Colonic mucosa (tissue), 4 donors: Measurements from ENCODE around the gene GDPD5. TPM values are rescaled to one million over a fixed set of nuclear protein-coding genes. Genes with fewer than 3 reads are reported as not detected.

Source experiments
- DNase-seq: peaks from one replicate; pipeline ENCODE4 v3.0.0-alpha.2; 2020
- H3K27ac ChIP-seq: fragments of 200-600 bp; one replicate; pipeline ENCODE4 v1.8.0; 2021
- H3K27me3 ChIP-seq: fragments of 200-600 bp; one replicate; pipeline ENCODE4 v1.8.0; 2021
- H3K36me3 ChIP-seq: fragments of 200-600 bp; one replicate; pipeline ENCODE4 v1.8.0; 2021
- H3K4me1 ChIP-seq: fragments of 200-600 bp; one replicate; pipeline ENCODE4 v1.8.0; 2021; ENCODE audit warnings: mild to moderate bottlenecking
- H3K4me3 ChIP-seq: fragments of 200-600 bp; one replicate; pipeline ENCODE4 v1.8.0; 2021
- H3K9ac ChIP-seq, 2 donors: one replicate each; pipeline ENCODE4 v1.7.0; 2013; ENCODE audit warnings: control low read depth in 2 of 2, low read depth in 2 of 2, low read length in 2 of 2
- H3K9me3 ChIP-seq: fragments of 200-600 bp; one replicate; pipeline ENCODE4 v1.8.0; 2021
- intact Hi-C: fragments of 100-400 bp; cut with DNase I; formaldehyde crosslinking; loops from one replicate; pipeline ENCODE4 v1.14.1; 2022
- total RNA-seq, 2 donors: library from RNA; stranded (reverse); fragmentation: NEBNext Ultra II Directional in 1 of 2; extraction: Animal tissue kit (Norgen Biotek cat#: 25700) in 1 of 2; gene quantifications; one replicate each; pipeline ENCODE4 v1.2.1, GENCODE V29; 2021
- TF ChIP-seq, protein P1 (sequence below): fragments of 200-600 bp; IDR thresholded peaks from one replicate; pipeline ENCODE4 v1.8.0; 2022; ENCODE audit warnings: antibody characterized with exemption, mild to moderate bottlenecking
- donor health status: healthy.
- donor health status: DM: no; HTN: no; CAD: no.
- donor health status: DM: no; HTN: no; CAD: no.

The GDPD5 gene, protein sequence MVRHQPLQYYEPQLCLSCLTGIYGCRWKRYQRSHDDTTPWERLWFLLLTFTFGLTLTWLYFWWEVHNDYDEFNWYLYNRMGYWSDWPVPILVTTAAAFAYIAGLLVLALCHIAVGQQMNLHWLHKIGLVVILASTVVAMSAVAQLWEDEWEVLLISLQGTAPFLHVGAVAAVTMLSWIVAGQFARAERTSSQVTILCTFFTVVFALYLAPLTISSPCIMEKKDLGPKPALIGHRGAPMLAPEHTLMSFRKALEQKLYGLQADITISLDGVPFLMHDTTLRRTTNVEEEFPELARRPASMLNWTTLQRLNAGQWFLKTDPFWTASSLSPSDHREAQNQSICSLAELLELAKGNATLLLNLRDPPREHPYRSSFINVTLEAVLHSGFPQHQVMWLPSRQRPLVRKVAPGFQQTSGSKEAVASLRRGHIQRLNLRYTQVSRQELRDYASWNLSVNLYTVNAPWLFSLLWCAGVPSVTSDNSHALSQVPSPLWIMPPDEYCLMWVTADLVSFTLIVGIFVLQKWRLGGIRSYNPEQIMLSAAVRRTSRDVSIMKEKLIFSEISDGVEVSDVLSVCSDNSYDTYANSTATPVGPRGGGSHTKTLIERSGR
- total RNA-seq = 1 to 10 TPM; 2.6 to 4.1 TPM

DNA sequence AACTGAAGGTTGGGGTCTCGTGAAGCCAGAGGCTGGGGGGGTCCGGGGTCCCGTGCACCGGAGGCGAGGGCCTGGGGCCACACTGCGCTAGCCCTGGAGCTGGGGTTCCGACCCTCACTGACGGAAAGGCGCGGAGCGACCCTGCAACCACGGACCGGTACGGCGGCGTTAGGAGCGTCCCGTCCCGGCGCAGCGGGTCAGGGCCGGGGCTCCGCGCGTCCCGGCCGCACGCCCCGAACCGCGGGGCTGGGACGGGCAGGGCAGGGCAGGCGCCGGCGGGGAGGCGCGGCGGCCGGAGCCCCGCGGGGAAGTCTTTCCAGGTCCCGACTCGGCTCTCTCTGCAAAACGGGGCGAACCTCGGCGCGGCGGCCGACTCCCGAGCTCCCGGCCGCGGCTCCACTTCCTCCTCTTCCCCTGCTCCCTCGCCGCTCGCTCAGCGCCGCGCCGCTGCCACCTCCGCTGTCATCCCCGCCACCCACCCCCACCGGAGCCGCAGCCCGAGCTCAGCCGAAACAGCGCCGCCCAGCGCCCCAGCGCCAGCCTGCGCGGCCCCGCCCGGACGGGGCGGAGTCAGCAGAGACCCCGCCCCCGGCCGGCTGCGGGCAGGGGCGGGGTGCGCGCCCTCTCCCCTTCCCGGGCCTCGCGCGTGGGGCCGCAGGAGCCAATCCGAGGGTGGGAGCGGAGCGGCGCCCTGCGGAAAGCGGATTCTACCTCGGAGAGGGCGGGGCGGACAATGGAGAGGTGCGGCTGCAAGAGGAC, at the start of gene GDPD5:
Gene GDPD5 (minus strand): TSS at position 509 of the 759 bp plus-strand sequence. CDS start 48,206 bp downstream, outside the sequence.
- TF ChIP-seq, protein P1, sequence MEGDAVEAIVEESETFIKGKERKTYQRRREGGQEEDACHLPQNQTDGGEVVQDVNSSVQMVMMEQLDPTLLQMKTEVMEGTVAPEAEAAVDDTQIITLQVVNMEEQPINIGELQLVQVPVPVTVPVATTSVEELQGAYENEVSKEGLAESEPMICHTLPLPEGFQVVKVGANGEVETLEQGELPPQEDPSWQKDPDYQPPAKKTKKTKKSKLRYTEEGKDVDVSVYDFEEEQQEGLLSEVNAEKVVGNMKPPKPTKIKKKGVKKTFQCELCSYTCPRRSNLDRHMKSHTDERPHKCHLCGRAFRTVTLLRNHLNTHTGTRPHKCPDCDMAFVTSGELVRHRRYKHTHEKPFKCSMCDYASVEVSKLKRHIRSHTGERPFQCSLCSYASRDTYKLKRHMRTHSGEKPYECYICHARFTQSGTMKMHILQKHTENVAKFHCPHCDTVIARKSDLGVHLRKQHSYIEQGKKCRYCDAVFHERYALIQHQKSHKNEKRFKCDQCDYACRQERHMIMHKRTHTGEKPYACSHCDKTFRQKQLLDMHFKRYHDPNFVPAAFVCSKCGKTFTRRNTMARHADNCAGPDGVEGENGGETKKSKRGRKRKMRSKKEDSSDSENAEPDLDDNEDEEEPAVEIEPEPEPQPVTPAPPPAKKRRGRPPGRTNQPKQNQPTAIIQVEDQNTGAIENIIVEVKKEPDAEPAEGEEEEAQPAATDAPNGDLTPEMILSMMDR = peak; percentile 20
- intact Hi-C loops = loop anchor here (10.0 kb wide), 1 partner anchor 251 kb away; no protein-coding TSS in a partner anchor
- no peak within 1 kb of the TSS for H3K27ac ChIP-seq
- no peaks in the 10 kb centered on the region for H3K9me3 ChIP-seq
- H3K4me3 ChIP-seq = peak within 1 kb of the TSS; percentile 56
- peaks cover 9% of the 10 kb centered on the region for H3K27me3 ChIP-seq
- peak within 1 kb of the TSS; percentile 51 to 83 for H3K9ac ChIP-seq
- H3K4me1 ChIP-seq = no peaks in the 10 kb centered on the region
- H3K36me3 ChIP-seq = no peaks in the 10 kb centered on the region
- peak; percentile 76 for DNase-seq

DNA sequence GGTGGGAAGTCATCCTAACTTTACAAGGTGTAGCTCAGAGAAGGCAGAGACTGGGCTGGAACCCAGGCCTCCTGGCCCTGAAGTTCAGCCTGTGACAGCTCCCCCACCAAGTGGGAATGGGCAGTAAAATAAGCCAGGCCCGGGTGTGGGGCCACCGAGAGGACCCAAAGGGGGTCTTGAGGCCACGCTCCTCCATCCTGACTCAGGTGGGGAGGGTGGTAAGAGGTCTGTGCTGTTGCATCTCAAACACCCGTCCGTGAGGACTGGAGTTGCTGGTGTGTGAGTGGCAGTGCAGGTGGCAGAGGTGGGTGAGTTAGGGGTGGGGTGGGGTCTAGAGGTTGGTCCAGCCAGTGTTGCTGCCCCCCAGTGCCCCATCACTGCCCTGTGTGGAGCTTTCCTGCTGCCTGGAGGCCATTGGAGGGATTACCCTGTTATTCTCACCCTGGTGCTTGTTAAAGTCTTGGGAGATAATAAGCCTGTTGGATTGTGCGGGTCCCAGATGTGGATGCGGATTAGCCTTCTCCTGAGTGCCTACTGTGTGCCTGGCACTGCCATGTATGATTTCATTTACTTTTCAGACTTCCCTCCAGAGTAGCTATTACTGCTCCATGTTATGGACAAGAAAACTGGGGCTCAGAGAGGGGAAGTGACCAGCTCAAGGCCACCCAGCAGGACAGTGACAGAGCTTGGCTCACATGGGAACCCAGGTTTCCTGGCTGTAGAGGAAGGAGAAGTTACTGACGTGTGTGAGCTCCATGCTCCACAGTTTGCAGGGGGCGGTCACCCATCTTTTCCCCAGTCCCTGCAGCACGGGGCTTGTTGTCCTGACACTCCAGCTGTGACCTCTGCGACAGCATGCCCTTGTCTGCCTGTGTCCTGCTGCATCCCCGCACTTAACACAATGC, 49.2 kb upstream of the GDPD5 start:
- H3K9ac ChIP-seq = no peak overlapping the region
- TF ChIP-seq, protein P1 = no peak

DNA sequence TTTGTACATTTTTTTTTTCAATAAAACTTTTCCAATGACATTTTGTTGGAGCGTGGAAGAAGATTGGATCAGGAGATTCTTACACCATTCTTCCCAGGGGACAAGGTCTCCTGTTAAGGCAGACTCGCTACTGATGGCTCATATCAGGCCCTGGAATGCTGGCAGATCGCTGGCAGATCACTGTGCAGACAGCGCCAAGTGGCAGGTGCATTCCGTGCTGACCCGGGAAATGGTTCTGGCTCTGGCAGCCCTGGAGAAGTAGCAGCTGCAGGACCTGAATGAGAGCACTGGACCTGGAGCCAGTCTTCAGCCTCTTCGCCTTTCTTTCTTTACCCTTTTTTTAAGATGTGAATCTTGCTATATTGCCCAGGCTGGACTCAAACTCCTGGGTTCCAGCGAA, 47.0 kb upstream of the GDPD5 start:
- H3K4me3 ChIP-seq = no peak overlapping the region
- no peak overlapping the region for H3K27ac ChIP-seq
- no peak overlapping the region for H3K9ac ChIP-seq
- peaks cover 3% of the 10 kb centered on the region for H3K4me1 ChIP-seq
- H3K27me3 ChIP-seq = no peaks in the 10 kb centered on the region
- TF ChIP-seq, protein P1 = no peak
- DNase-seq = no peak
- no peaks in the 10 kb centered on the region for H3K36me3 ChIP-seq
- no peaks in the 10 kb centered on the region for H3K9me3 ChIP-seq
- intact Hi-C loops = no loop called here

More for the DNA sequence above, 49.2 kb upstream of the GDPD5 start:
- no peak for DNase-seq
- Histone ChIP-seq H3K27me3 (no peaks in the 10 kb centered on the region), H3K4me1 (peaks cover 3% of the 10 kb centered on the region), H3K9me3 (no peaks in the 10 kb centered on the region), H3K27ac (no peak overlapping the region), H3K36me3 (no peaks in the 10 kb centered on the region), H3K4me3 (no peak overlapping the region)
- intact Hi-C loops = no loop called here

DNA sequence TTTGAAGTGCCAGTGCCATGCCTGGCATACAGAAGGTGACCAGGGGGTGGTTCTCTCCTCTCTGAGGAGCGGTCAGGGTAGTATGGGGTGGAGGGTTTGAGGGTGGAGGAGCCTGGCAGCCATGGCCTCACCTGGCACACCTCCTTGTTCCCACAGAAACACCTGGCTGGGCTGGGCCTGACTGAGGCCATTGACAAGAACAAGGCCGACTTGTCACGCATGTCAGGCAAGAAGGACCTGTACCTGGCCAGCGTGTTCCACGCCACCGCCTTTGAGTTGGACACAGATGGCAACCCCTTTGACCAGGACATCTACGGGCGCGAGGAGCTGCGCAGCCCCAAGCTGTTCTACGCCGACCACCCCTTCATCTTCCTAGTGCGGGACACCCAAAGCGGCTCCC, 45.9 kb upstream of the GDPD5 start:
- H3K27me3 ChIP-seq = no peaks in the 10 kb centered on the region
- H3K9ac ChIP-seq = no peak overlapping the region
- no peaks in the 10 kb centered on the region for H3K4me1 ChIP-seq
- H3K27ac ChIP-seq = no peak overlapping the region
- intact Hi-C loops = no loop called here
- H3K36me3 ChIP-seq = no peaks in the 10 kb centered on the region
- H3K9me3 ChIP-seq = no peaks in the 10 kb centered on the region
- H3K4me3 ChIP-seq = no peak overlapping the region
- no peak for DNase-seq
- TF ChIP-seq, protein P1 = no peak
